HPDE6-E6E7 (cell line): ENCODE results near the gene EXD3.

Experiments
- DNase-seq: peaks from one replicate; pipeline ENCODE4 v3.0.0; 2011; ENCODE audit warnings: missing footprints; ENCODE audit errors: extremely low spot score

EXD3 gene

DNA sequence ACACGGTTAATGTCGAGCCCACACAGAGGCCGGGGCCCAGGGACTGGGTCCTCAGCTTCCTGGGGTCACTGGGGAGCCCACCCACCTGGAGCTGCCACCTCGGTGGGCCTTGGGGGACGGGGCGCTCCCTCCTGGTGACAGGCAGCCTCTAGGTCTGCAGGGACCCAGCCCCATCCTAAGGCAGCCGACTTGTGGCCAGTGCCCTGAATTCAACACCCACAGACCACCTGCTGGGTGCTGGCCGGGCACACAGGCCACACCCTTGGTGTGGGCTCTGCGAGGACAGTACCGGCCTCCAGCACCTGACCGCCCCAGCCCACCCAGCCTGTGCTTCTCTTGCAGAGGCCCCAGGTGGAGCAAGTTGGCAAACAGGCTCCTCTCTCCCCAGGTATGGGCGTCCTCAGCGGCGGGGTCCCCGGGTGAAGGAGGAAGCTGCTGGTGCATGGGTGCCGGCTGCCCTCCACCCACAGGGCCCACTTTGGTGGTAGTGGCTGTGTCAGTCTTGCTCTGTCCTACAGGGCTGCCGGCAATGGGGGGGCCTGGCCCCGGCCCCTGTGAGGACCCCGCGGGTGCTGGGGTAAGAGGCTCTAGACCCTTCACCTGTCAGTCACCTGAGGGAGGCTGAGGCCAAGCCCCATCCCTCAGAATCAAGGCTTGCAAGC lies 9.9 kb upstream of the EXD3 start:
- no peak for DNase-seq

GRCh38 chr9:137431416-137431931 lies 8.5 kb upstream of the EXD3 start:
- DNase-seq = no peak

GRCh38 chr9:137430723-137431415 lies 7.9 kb upstream of the EXD3 start:
- no peak for DNase-seq

- DNase-seq = no peak
Measured at GRCh38 chr9:137429974-137430722, 7.2 kb upstream of the EXD3 start.

DNA sequence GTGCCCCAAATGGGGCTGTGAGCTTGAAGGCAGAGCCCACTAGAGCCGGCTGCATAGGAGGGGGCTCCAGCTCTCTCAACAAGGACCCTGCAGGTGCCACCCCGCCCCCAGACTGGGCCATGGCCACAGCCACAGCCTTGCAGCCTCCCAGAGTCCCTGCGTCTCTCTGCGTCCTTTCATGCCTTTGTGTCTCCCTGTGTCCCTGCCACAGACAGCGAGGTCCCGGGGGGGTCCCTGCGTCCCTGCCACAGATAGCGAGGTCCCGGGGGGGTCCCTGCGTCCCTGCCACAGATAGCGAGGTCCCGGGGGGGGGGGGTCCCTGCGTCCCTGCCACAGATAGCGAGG lies 6.6 kb upstream of the EXD3 start:
- DNase-seq = no peak

DNA sequence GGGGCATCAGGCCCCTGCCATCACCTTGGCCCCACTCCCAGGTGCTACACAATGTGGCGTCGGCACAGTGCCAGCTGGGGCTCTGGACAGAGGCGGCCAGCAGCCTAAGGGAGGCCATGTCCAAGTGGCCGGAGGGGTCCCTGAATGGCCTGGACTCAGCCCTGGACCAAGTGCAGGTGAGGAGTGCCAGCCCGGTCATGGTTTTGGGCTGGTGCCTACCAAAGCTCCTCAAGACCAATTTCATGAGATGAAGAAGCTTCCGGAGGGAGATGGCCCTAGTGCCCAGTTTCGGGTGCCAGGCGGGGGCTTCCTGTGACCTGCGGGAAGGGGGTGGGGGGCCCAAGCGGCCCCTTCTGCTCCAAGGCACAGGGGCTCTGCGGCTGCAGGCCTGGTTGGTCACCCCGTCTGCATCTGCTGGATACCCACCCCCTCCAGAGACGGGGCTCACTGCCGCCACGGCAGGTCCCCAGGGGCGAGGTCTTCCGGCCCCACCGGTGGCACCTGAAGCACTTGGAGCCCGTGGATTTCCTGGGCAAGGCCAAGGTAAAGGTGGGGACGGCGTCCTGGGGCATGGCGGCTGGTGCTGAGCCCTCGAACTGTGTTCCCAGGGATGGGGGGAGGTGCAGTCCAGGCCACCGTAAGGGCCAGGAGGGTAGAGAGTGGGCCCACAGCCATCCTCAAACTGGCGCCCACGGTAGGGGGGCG lies 6.0 kb upstream of the EXD3 start:
- no peak for DNase-seq

DNA sequence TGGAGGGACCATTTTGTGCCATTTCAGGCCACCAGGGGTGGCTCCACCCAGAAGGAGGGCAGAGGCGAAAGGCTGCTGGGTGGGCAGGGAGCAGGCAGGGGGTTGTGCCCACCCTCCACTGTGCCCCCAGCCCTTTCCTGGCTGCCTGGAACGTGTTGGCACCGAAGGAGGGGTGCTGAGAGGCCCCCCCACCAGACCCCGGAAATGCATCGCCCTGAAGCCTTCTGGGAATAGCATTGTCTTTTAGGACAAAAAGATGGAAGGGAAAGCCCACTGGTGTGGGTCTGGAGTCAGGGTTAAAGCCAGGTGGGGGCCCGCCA lies 5.3 kb upstream of the EXD3 start:
- no peak for DNase-seq

- DNase-seq = no peak
Measured at GRCh38 chr9:137427454-137428310, 4.7 kb upstream of the EXD3 start.

- no peak for DNase-seq
Measured at GRCh38 chr9:137426018-137426681, 3.2 kb upstream of the EXD3 start.

GRCh38 chr9:137423514-137424291 lies 741 bp upstream of the EXD3 start:
- DNase-seq = no peak

- no peak for DNase-seq
Measured at GRCh38 chr9:137421838-137422603, 941 bp downstream of the EXD3 start.

GRCh38 chr9:137417161-137418021 lies 5.6 kb downstream of the EXD3 start:
- no peak for DNase-seq

- no peak for DNase-seq
Measured at GRCh38 chr9:137416563-137417151, 6.3 kb downstream of the EXD3 start.

- DNase-seq = no peak
Measured at GRCh38 chr9:137416006-137416562, 6.9 kb downstream of the EXD3 start.

DNA sequence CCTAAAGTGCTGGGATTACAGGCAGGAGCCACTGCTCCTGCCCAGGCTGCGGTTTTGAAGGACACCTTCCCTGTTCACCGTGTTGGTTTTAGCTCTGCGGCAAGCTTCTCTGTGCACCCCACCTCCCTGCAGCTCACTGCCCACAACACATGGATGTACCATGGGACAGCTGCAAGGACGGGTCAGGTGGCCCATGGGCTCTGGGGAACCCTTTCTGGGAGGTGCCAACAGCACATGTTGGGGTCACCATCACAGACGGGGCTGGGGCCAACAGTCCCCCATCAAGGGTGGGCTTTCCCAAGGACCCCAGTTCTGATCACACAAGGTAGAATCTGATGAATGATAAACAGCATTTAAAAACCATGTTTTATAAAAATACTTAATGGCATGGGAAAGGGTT lies 7.5 kb downstream of the EXD3 start:
- DNase-seq = no peak

- no peak for DNase-seq
Measured at GRCh38 chr9:137412431-137412830, 10.5 kb downstream of the EXD3 start.

- peak; percentile 87 for DNase-seq
Measured at GRCh38 chr9:137411645-137412380, 11.1 kb downstream of the EXD3 start.
